K562 (cell line): ENCODE results near the gene FILIP1L. TPM values are rescaled to one million over a fixed set of nuclear protein-coding genes. Genes with fewer than 3 reads are reported as not detected.
A peak's percentile ranks its signal among the peaks of the same experiment; 100 is the strongest.

Source experiments
- ATAC-seq: fragments of 200-7000 bp; cut with Tn5 transposase; 3 replicates; pipeline ENCODE4 v1.9.1; 2020; ENCODE audit warnings: moderate library complexity
- Bru-seq: library from RNA; stranded (reverse); fragments of 400-500 nt; gene quantifications from one replicate; lab custom pipeline; 2021; lab: Mats Ljungman, UMichigan
- BruChase-seq, 2 experiments: library from RNA; stranded (reverse); fragments of 400-500 nt; gene quantifications; one replicate each; lab custom pipeline; 2021; lab: Mats Ljungman, UMichigan
- BruUV-seq: library from RNA; stranded (reverse); fragments of 400-500 nt; replicated peaks from 2 replicates; lab custom pipeline; 2021; lab: Mats Ljungman, UMichigan
- CTCF ChIA-PET: fragments of 300-600 bp; formaldehyde crosslinking; extraction: SDS; loops from one replicate; lab custom pipeline; 2021; ENCODE audit warnings: low intra/inter-chr PET ratio; lab: Yijun Ruan, JAX
- POLR2A ChIA-PET: fragments of 300-600, 350-650 bp; sonication (Branson Sonifier 250); formaldehyde crosslinking; extraction: SDS; loops from one replicate; lab custom pipeline; 2021; ENCODE audit warnings: antibody characterized with exemption, inconsistent platforms; lab: Yijun Ruan, JAX
- DNase-seq, 4 experiments: peaks; one replicate each; pipeline versions ENCODE4 v3.0.0 to v3.0.0-alpha.2; 2011 to 2018; ENCODE audit warnings: low spot score in 3 of 4, mixed read lengths in 3 of 4; ENCODE audit errors: extremely low read depth in 1 of 4
- FAIRE-seq: peaks from 2 replicates; lab custom pipeline; 2011; peaks lifted over from hg19 to GRCh38; lab: Jason Lieb, UNC
- H2AFZ ChIP-seq: 2 replicates; pipeline ENCODE4 v1.6.0; 2011; ENCODE audit warnings: low read depth, low read length, control low read depth, inconsistent platforms
- H3K27ac ChIP-seq: fragments of 200-600 bp; 3 replicates; pipeline ENCODE4 v1.8.0; 2011; ENCODE audit warnings: low read depth, mild to moderate bottlenecking, control low read depth, inconsistent platforms, low read length, moderate library complexity, mixed read lengths; ENCODE audit errors: extremely low read depth
- H3K27me3 ChIP-seq, 2 experiments: fragments of 300-600 bp in 1 of 2; 2 replicates in 1 of 2; 3 replicates in 1 of 2; pipeline versions ENCODE4 v1.6.0 to v1.8.0; 2011; ENCODE audit warnings: inconsistent platforms in 2 of 2, low read length in 2 of 2, mild to moderate bottlenecking in 1 of 2, mixed read lengths in 1 of 2, moderate library complexity in 1 of 2; ENCODE audit not compliant: control insufficient read depth in 2 of 2, insufficient read depth in 2 of 2
- H3K36me3 ChIP-seq: fragments of 300-600 bp; 3 replicates; pipeline ENCODE4 v1.8.0; 2011; ENCODE audit warnings: mild to moderate bottlenecking, low read length, inconsistent platforms; ENCODE audit not compliant: control insufficient read depth, insufficient read depth
- H3K4me1 ChIP-seq, 2 experiments: fragments of 200-600 bp in 1 of 2; replicated peaks in 1 of 2; 2 replicates in 1 of 2; 3 replicates in 1 of 2; pipeline versions ENCODE4 v1.5.1 to v1.8.0; 2011; ENCODE audit warnings: inconsistent platforms in 2 of 2, low read length in 2 of 2, mild to moderate bottlenecking in 1 of 2, mixed read lengths in 1 of 2, moderate library complexity in 1 of 2; ENCODE audit not compliant: control insufficient read depth in 2 of 2, insufficient read depth in 2 of 2
- H3K4me2 ChIP-seq: 2 replicates; pipeline ENCODE4 v1.6.1; 2011; ENCODE audit warnings: low read length, control low read depth, inconsistent platforms, mixed read lengths; ENCODE audit not compliant: insufficient read depth
- H3K4me3 ChIP-seq: fragments of 200-600 bp; sonication (generic), shearing (Covaris generic); 2 replicates; pipeline ENCODE4 v1.5.1; 2016; ENCODE audit warnings: control low read depth, inconsistent platforms
- H3K79me2 ChIP-seq: fragments of 200-600 bp; 3 replicates; pipeline ENCODE4 v1.8.0; 2011; ENCODE audit warnings: low read length, inconsistent platforms; ENCODE audit not compliant: control insufficient read depth, insufficient read depth
- H3K9ac ChIP-seq, 2 experiments: 2 replicates each; pipeline versions ENCODE4 v1.6.0 to v1.6.1; 2011; ENCODE audit warnings: low read depth in 2 of 2, low read length in 2 of 2, control low read depth in 1 of 2, inconsistent platforms in 1 of 2, mild to moderate bottlenecking in 1 of 2, mixed read lengths in 1 of 2; ENCODE audit not compliant: insufficient read depth in 1 of 2
- H3K9me1 ChIP-seq: one replicate; pipeline ENCODE4 v1.6.0; 2011; ENCODE audit warnings: inconsistent platforms, mild to moderate bottlenecking, low read length, moderate library complexity; ENCODE audit not compliant: control insufficient read depth, insufficient read depth
- H3K9me3 ChIP-seq: replicated peaks from 2 replicates; pipeline ENCODE4 v1.5.1; 2011; ENCODE audit warnings: low read depth, low read length, inconsistent platforms; ENCODE audit not compliant: control insufficient read depth, insufficient read depth
- H4K20me1 ChIP-seq: replicated peaks from 2 replicates; pipeline ENCODE4 v1.6.1; 2011; ENCODE audit warnings: low read length, inconsistent platforms, mixed read lengths; ENCODE audit not compliant: control insufficient read depth, insufficient read depth
- MYC ChIP-seq, 2 experiments: fragments of 250-450 bp in 1 of 2; sonication (Bioruptor Pico) in 1 of 2; IDR thresholded peaks; 2 replicates each; pipeline versions ENCODE4 v1.5.1 to v1.6.1; 2012 to 2021; ENCODE audit warnings: low read depth in 2 of 2, borderline replicate concordance in 1 of 2, improper control_type of control experiment in 1 of 2, low read length in 1 of 2, mild to moderate bottlenecking in 1 of 2, moderate library complexity in 1 of 2
- WGBS: fragments of 100-300 bp; shearing (Covaris generic); methylation state at CpG from one replicate; pipeline ENCODE4 v1.1.6; 2016; ENCODE audit warnings: low coverage, mixed read lengths; ENCODE audit not compliant: insufficient coverage; ENCODE audit errors: missing lambda C conversion rate; 5-methylcytosine and 5-hydroxymethylcytosine counted together
- in situ Hi-C: fragments of 300-500 bp; cut with MboI; formaldehyde crosslinking; loops from 4 replicates; pipeline ENCODE4 v1.15.0; 2018; ENCODE audit warnings: inconsistent platforms, mixed read lengths
- intact Hi-C: fragments of 100-400 bp; cut with micrococcal nuclease; formaldehyde crosslinking; loops from 2 replicates; pipeline ENCODE4 v1.14.2; 2022
- long read RNA-seq, 3 experiments: library from polyadenylated mRNA in 2 of 3; library from RNA in 1 of 3; unstranded in 2 of 3; stranded (forward) in 1 of 3; transcript quantifications; one replicate each; pipeline ENCODE4 v2.0.0, GENCODE V29; 2019 to 2022
- polyA minus RNA-seq, 3 experiments: library from RNA; depleted of rRNA, polyadenylated mRNA; stranded (reverse); fragments of >200 nt; gene quantifications; 2 replicates each; pipeline ENCODE4 v1.2.3, GENCODE V29; 2011
- polyA plus RNA-seq, 8 experiments: library from polyadenylated mRNA; depleted of rRNA in 4 of 8; stranded (reverse) in 5 of 8; unstranded in 3 of 8; fragments of >200 nt; fragmentation: Nextera tagmentation in 2 of 8; fragmentation: Illumina TruSeq in 1 of 8; extraction: Ambion mirVana in 2 of 8; extraction: Trizol in 1 of 8; gene quantifications; 2 replicates each; pipeline versions ENCODE4 v1.2.1 to v1.2.3, GENCODE V29; 2011 to 2014; ENCODE audit warnings: inconsistent platforms in 1 of 8, missing spikeins in 1 of 8
- total RNA-seq, 7 experiments: library from RNA; depleted of rRNA in 6 of 7; stranded (reverse); fragments of >200 nt in 6 of 7; fragmentation: Illumina TruSeq in 2 of 7; extraction: Trizol in 2 of 7; gene quantifications; 2 replicates each; pipeline versions ENCODE4 v1.2.1 to v1.2.3, GENCODE V29; 2011 to 2021; ENCODE audit warnings: low replicate concordance in 1 of 7

The FILIP1L gene
- 1.0 and 4.2 TPM in 2 replicates for total RNA-seq (2011; cell fraction: chromatin; rRNA removed; ENCODE audit: low replicate concordance)
- 0.92 and 1.0 TPM in 2 replicates for total RNA-seq (2011; cell fraction: nucleolus; rRNA removed)
- 0.76 and 2.8 TPM in 2 replicates for total RNA-seq (2011; cell fraction: nucleoplasm; rRNA removed)
- total RNA-seq (2014; rRNA removed) (0.73 and 0.94 TPM in 2 replicates), total RNA-seq (2014; rRNA removed; fragmentation: Illumina TruSeq; extraction: Trizol) (1.5 and 2.1 TPM in 2 replicates), total RNA-seq (2015; rRNA removed; fragmentation: Illumina TruSeq; extraction: Trizol) (1.1 and 1.7 TPM in 2 replicates), total RNA-seq (2021) (1.6 TPM in 2 replicates), polyA plus RNA-seq (2011; rRNA removed) (2.1 and 2.7 TPM in 2 replicates), polyA plus RNA-seq (2014; fragmentation: Illumina TruSeq; extraction: Trizol) (1.9 and 2.0 TPM in 2 replicates), polyA plus RNA-seq (2014; fragmentation: Nextera tagmentation; extraction: Ambion mirVana) (under 1 TPM; 0.50 to 0.63 TPM), polyA plus RNA-seq (2014; rRNA removed) (0.91 and 1.8 TPM in 2 replicates), polyA minus RNA-seq (2011; rRNA and poly(A)+ RNA removed) (4.2 and 4.9 TPM in 2 replicates), Bru-seq, nascent RNA (percentile 34 among the genes with signal in this experiment), BruChase-seq, experiment 1, labeled RNA remaining after a 2-hour chase (percentile 25 among the genes with signal in this experiment), BruChase-seq, experiment 2, labeled RNA remaining after a 6-hour chase (percentile 23 among the genes with signal in this experiment)
- 0.88 and 2.6 TPM in 2 replicates for polyA plus RNA-seq (2011; cell fraction: cytosol; rRNA removed)
- 3.6 and 4.1 TPM in 2 replicates for polyA plus RNA-seq (2011; cell fraction: nucleus; rRNA removed)
- polyA plus RNA-seq (2012): 1.5 and 2.8 TPM in 2 replicates
- 1.1 and 2.4 TPM in 2 replicates for polyA minus RNA-seq (2011; cell fraction: cytosol; rRNA and poly(A)+ RNA removed)
- polyA minus RNA-seq (2011; cell fraction: nucleus; rRNA and poly(A)+ RNA removed): 0.94 and 4.8 TPM in 2 replicates
- long read RNA-seq, experiment 1, partial matches to known transcripts: 1 of 18 reads
- long read RNA-seq, experiment 1, other reads (novel, unspliced or antisense): 15 of 18 reads
- long read RNA-seq, experiment 2: 0 reads
- long read RNA-seq, experiment 3: 0 reads

- TF ChIP-seq MYC (IDR thresholded peaks at IDR 0.05; ENCODE audit: low read depth, low read length) (no peak), MYC (CRISPR knock-in tag; IDR thresholded peaks at IDR 0.05; ENCODE audit: borderline replicate concordance, low read depth) (no peak)
- TF ChIP-seq, all 486 proteins: peak for 0
- in situ Hi-C loops (no loop called here), intact Hi-C loops (no loop called here)
- no peaks in the 10 kb centered on the region for H3K79me2 ChIP-seq
- H4K20me1 ChIP-seq: no peaks in the 10 kb centered on the region
- H3K36me3 ChIP-seq: peaks cover 2% of the 10 kb centered on the region; the same call in 1 of the 3 replicates
- no peaks in the 10 kb centered on the region for H3K9me1 ChIP-seq
- no peak within 1 kb of the TSS for H3K4me3 ChIP-seq
- ChIA-PET POLR2A (interaction anchor here (0.6 kb wide), 1 partner anchor 1821 kb away, joined by 3 read pairs; no protein-coding TSS in a partner anchor), CTCF (no interaction called here)
- ATAC-seq (no peak), FAIRE-seq (no peak), DNase-seq (no peak)
- no peak within 1 kb of the TSS for H3K27ac ChIP-seq
- H3K9me3 ChIP-seq: no peaks in the 10 kb centered on the region
- 80% methylated on average over 7 of the region's 7 CpGs for WGBS
- BruUV-seq: no TSS peak
- H3K4me2 ChIP-seq: no peak within 1 kb of the TSS
- no peaks in the 10 kb centered on the region for H3K4me1 ChIP-seq
- H3K27me3 ChIP-seq: no peaks in the 10 kb centered on the region
- no peak within 1 kb of the TSS for H2AFZ ChIP-seq
- no peak within 1 kb of the TSS for H3K9ac ChIP-seq
These were observed at the start of gene FILIP1L for GRCh38 chr3:100114413-100115030. Gene FILIP1L (minus strand): TSS chr3:100114501.
